ENCODE measurements around the gene HSD17B1. TPM values are rescaled to one million over a fixed set of nuclear protein-coding genes. Genes with fewer than 3 reads are reported as not detected.
A peak's percentile ranks its signal among the peaks of the same experiment; 100 is the strongest.

The HSD17B1 gene
- total RNA-seq, 1 donor from 2014 or later = 2.0 TPM

DNA sequence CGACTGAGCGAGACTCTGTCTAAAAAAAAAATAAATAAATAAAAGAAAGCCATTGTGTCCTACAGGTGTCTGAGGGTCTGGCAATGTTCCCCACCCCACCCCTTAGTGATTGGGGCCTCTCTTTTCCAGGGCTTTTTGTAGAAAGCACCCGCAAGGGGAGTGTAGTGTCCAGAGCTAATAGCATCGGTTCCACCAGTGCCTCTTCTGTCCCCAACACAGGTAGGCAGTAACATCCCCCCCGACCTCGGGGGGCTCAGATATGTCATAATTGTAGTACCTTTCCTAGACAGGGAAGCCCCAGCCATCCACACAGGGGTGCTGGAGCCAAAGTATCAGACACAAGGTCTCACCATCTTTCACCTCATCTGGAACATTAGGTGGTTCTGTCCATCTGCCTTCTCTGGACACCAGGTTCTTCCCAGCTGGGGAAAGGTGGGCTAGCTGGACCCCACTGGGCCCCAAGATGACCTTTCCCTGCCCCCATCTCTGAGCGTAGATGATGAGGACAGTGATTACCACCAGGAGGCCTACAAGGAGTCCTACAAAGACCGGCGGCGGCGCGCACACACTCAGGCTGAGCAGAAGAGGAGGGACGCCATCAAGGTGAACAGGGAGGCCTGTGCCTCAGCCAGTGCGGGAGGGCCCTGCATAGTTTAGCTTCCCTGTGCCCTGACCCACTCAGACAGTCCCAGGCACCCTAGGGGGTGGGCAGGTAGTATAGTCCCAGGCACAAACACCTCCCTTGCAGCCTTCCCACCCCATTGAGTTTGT lies 15.8 kb downstream of the HSD17B1 start:
- DNase-seq (ENCODE audit: extremely low spot score in 2 of 2) = no peak
- Histone ChIP-seq H3K4me1 (peaks cover 38% of the 10 kb centered on the region), H3K27me3 (no peaks in the 10 kb centered on the region), H3K4me3 (peak overlapping the region in 1 of 2 donors; percentile 95), H3K27ac (no peak overlapping the region), H3K9me3 (no peaks in the 10 kb centered on the region), H3K36me3 (peaks cover 0 to 70% of the 10 kb centered on the region in 2 donors)
- intact Hi-C loops (cut with DNase I) = no loop called here
- TF ChIP-seq POLR2A (IDR thresholded peaks at IDR 0.05) = no peak
- no peak for TF ChIP-seq POLR2AphosphoS5 (IDR thresholded peaks at IDR 0.05; ENCODE audit: insufficient read depth in 1 of 2, low read depth in 1 of 2)
- TF ChIP-seq, protein P1, sequence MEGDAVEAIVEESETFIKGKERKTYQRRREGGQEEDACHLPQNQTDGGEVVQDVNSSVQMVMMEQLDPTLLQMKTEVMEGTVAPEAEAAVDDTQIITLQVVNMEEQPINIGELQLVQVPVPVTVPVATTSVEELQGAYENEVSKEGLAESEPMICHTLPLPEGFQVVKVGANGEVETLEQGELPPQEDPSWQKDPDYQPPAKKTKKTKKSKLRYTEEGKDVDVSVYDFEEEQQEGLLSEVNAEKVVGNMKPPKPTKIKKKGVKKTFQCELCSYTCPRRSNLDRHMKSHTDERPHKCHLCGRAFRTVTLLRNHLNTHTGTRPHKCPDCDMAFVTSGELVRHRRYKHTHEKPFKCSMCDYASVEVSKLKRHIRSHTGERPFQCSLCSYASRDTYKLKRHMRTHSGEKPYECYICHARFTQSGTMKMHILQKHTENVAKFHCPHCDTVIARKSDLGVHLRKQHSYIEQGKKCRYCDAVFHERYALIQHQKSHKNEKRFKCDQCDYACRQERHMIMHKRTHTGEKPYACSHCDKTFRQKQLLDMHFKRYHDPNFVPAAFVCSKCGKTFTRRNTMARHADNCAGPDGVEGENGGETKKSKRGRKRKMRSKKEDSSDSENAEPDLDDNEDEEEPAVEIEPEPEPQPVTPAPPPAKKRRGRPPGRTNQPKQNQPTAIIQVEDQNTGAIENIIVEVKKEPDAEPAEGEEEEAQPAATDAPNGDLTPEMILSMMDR (IDR thresholded peaks at IDR 0.05) = no peak

DNA sequence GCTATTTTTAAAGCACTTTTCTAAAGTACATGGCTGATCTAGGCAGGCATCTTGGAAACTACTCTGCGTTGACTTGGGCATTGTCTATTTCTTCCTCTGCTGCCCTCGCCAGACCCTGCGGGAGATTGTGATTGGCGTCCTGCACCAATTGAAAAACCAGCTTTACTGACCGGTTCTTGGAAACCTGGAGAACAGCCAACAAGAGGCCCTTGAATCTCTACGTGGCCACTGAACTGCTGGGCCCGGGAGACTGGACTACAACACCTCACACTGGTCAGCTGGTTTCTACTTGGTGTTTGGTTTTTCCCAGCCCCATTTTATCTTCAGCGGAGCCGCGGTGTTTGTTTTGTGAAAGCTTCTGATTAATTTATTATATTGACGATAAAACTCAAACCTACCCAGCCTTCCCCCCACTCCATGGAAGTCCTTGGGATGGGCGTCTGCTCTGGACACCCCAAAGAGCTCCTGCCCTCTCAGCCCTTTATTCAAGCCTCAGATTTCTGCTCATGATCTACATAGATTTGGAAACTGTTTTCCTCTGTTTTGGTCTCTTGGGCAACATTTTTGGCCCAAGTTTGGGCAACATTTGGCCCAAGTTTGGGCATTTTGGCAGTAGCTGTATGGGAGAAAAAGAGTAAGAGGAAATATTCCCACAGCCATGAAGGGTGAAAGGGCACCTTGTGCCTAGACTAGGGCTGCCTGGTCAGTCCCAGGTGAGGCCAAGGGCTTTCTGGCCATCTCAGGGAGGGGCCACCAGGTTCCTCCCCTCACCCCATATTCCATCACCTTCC lies 18.9 kb downstream of the HSD17B1 start:
- TF ChIP-seq, protein P1 (IDR thresholded peaks at IDR 0.05) = no peak
- no peak for TF ChIP-seq POLR2AphosphoS5 (IDR thresholded peaks at IDR 0.05; ENCODE audit: insufficient read depth in 1 of 2, low read depth in 1 of 2)
- no peak for TF ChIP-seq POLR2A (IDR thresholded peaks at IDR 0.05)

DNA sequence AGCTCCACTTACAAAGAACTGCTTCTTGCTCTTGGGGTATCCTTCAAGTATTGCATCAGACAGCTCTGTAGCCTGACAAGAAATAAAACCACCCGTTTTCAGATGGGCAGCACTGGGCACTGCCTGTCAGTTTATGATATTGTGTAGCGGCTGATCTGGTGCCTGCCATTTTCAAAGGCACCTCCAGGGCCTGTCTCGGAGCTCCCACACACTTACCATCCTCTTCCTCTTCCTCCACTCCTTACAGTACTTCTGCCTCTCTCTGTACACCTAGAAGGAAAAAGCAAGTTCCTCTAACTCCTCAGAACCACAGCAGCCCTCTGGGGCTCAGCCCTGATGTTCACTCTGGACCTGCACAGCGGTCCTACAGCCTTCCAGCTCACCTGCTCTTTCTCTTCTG lies 20.4 kb downstream of the HSD17B1 start:
- H3K4me1 ChIP-seq = peaks cover 16% of the 10 kb centered on the region
- peaks cover 0 to 55% of the 10 kb centered on the region in 2 donors for H3K36me3 ChIP-seq
- TF ChIP-seq, protein P1 (IDR thresholded peaks at IDR 0.05) = no peak
- TF ChIP-seq POLR2AphosphoS5 (IDR thresholded peaks at IDR 0.05; ENCODE audit: insufficient read depth in 1 of 2, low read depth in 1 of 2) (no peak), POLR2A (IDR thresholded peaks at IDR 0.05) (no peak)
- intact Hi-C loops (cut with DNase I) = loop anchor here (10.0 kb wide), 2 partner anchors 192 to 252 kb away; partner anchors contain the start of genes BECN1 and RAMP2
- no peak overlapping the region for H3K4me3 ChIP-seq
- H3K27me3 ChIP-seq = no peaks in the 10 kb centered on the region
- DNase-seq (ENCODE audit: extremely low spot score in 2 of 2) = no peak
- H3K9me3 ChIP-seq = no peaks in the 10 kb centered on the region
- no peak overlapping the region for H3K27ac ChIP-seq

More for the DNA sequence above, 18.9 kb downstream of the HSD17B1 start:
- H3K36me3 ChIP-seq = peaks cover 0 to 55% of the 10 kb centered on the region in 2 donors
- no peaks in the 10 kb centered on the region for H3K27me3 ChIP-seq
- no peak for DNase-seq (ENCODE audit: extremely low spot score in 2 of 2)
- peaks cover 17% of the 10 kb centered on the region for H3K4me1 ChIP-seq
- H3K27ac ChIP-seq = no peak overlapping the region
- intact Hi-C loops (cut with DNase I) = loop anchor here (10.0 kb wide), 2 partner anchors 193 to 253 kb away; partner anchors contain the start of genes BECN1 and RAMP2
- H3K4me3 ChIP-seq = no peak overlapping the region
- no peaks in the 10 kb centered on the region for H3K9me3 ChIP-seq

DNA sequence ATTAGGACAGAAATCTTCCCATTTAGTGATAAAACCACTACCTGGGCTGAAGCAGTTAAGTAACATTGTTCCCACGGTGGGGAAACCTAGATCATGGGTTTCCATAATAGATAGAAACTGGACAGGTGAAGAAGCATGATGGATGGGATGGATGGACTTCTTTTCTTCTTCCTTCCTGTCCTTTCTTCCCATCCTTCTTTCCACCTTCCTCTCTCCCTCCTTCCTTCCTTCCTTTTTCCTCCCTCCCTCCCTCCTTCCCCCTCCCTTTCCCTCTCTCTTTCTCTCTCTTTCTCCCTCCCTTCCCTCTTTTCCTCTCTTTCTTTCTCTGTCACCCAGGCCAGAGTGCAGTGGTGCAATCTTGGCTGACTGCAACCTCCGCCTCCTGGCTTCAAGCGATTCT lies 21.7 kb downstream of the HSD17B1 start:
- DNase-seq (ENCODE audit: extremely low spot score in 2 of 2) = no peak
- Histone ChIP-seq H3K36me3 (peaks cover 0 to 42% of the 10 kb centered on the region in 2 donors), H3K4me3 (no peak overlapping the region), H3K4me1 (peaks cover 21% of the 10 kb centered on the region), H3K9me3 (no peaks in the 10 kb centered on the region), H3K27ac (no peak overlapping the region), H3K27me3 (no peaks in the 10 kb centered on the region)
- intact Hi-C loops (cut with DNase I) = loop anchor here (1.0 to 10.0 kb wide), 3 partner anchors 106 to 250 kb away; partner anchors contain the start of genes BECN1 and RAMP2
- TF ChIP-seq, protein P1 (IDR thresholded peaks at IDR 0.05) = no peak
- no peak for TF ChIP-seq POLR2AphosphoS5 (IDR thresholded peaks at IDR 0.05; ENCODE audit: insufficient read depth in 1 of 2, low read depth in 1 of 2)
- TF ChIP-seq POLR2A (IDR thresholded peaks at IDR 0.05) = no peak
